HCT116 (cell line): ENCODE results near the gene FGB.

Experiments
- CEBPB ChIP-seq: IDR thresholded peaks from 2 replicates; pipeline ENCODE4 v1.6.1; 2012; ENCODE audit warnings: low read depth
- CTCF ChIP-seq, 3 experiments: fragments of 200-600 bp in 1 of 3; sonication (generic) in 1 of 3; IDR thresholded peaks in 2 of 3; conservative IDR thresholded peaks in 1 of 3; 2 replicates each; pipeline ENCODE4 v1.5.1; 2012 to 2017; ENCODE audit warnings: low read depth in 2 of 3, low read length in 2 of 3, antibody characterized with exemption in 1 of 3, borderline replicate concordance in 1 of 3, control low read depth in 1 of 3, mild to moderate bottlenecking in 1 of 3, mixed read lengths in 1 of 3, mixed run types in 1 of 3, moderate library complexity in 1 of 3; ENCODE audit not compliant: insufficient read depth in 1 of 3
- EZH2 ChIP-seq: fragments of 200-600 bp; sonication (generic); IDR thresholded peaks from 2 replicates; pipeline ENCODE4 v1.6.1; 2017; ENCODE audit warnings: antibody characterized with exemption, mixed run types
- MAX ChIP-seq: IDR thresholded peaks from 2 replicates; pipeline ENCODE4 v1.6.1; 2012
- POLR2A ChIP-seq: IDR thresholded peaks from 2 replicates; pipeline ENCODE4 v1.7.0; 2011; ENCODE audit warnings: borderline replicate concordance; ENCODE audit not compliant: insufficient read depth, insufficient read length; ENCODE audit errors: extremely low read depth
- POLR2AphosphoS5 ChIP-seq: IDR thresholded peaks from 2 replicates; pipeline ENCODE4 v1.6.1; 2011; ENCODE audit warnings: mild to moderate bottlenecking, low read depth, low read length, moderate library complexity
- TCF7L2 ChIP-seq: IDR thresholded peaks from 2 replicates; pipeline ENCODE4 v1.7.0; 2011; ENCODE audit warnings: borderline replicate concordance, inconsistent platforms; ENCODE audit not compliant: insufficient read depth, insufficient read length; ENCODE audit errors: extremely low read depth

- TF ChIP-seq POLR2A (no peak), TCF7L2 (no peak), POLR2AphosphoS5 (no peak), CTCF (IDR thresholded peaks at IDR 0.05 in 2 of 3, conservative IDR thresholded peaks at IDR 0.05 in 1 of 3; ENCODE audit: borderline replicate concordance in 1 of 3, insufficient read depth in 1 of 3, low read depth in 2 of 3, low read length in 2 of 3) (no peak), MAX (no peak), EZH2 (no peak), CEBPB (no peak)
Measured at GRCh38 chr4:154597798-154598774, 35.3 kb downstream of the FGB start.
